Motor neuron (in vitro differentiated cells): ENCODE results near the gene ERLEC1. TPM values are rescaled to one million over a fixed set of nuclear protein-coding genes. Genes with fewer than 3 reads are reported as not detected.

Experiments used
- ATAC-seq, 8 experiments: fragments of 200-7000 bp; cut with Tn5 transposase; replicated peaks in 6 of 8; 2 replicates each; pipeline ENCODE4 v1.8.0; 2021; ENCODE audit warnings: mild to moderate bottlenecking in 8 of 8, moderate library complexity in 8 of 8
- H3K27ac ChIP-seq, 2 donors: fragments of 250-450 bp; sonication (Bioruptor Pico); 2 replicates each; pipeline ENCODE4 v1.9.0; 2021; ENCODE audit warnings: antibody characterized with exemption in 2 of 2, mild to moderate bottlenecking in 2 of 2, moderate library complexity in 1 of 2
- H3K4me1 ChIP-seq, 2 donors: fragments of 250-450 bp; sonication (Bioruptor Pico); replicated peaks in 1 of 2; 2 replicates each; pipeline ENCODE4 v1.6.1; 2021; ENCODE audit warnings: antibody characterized with exemption in 2 of 2, mild to moderate bottlenecking in 2 of 2, moderate library complexity in 1 of 2
- H3K4me3 ChIP-seq, 5 donors: fragments of 250-450 bp; sonication (Bioruptor Pico); 2 replicates each; pipeline ENCODE4 v1.9.0; 2021; ENCODE audit warnings: antibody characterized with exemption in 5 of 5, mild to moderate bottlenecking in 5 of 5, moderate library complexity in 4 of 5
- WGBS, 10 experiments: fragments of 450-650 bp; shearing (Covaris generic); methylation state at CpG; one replicate each; pipeline ENCODE4 v1.0.0; 2022; 5-methylcytosine and 5-hydroxymethylcytosine counted together
- in situ Hi-C, 9 experiments: fragments of 400-800 bp; cut with MboI; loops; one replicate each; pipeline ENCODE4 v1.15.0; 2021; ENCODE audit warnings: low sequenced_read_pairs in 9 of 9, low pct_unique_long_range_greater_than_20kb in 2 of 9; ENCODE audit not compliant: unreplicated experiment in 9 of 9
- total RNA-seq, 8 experiments: library from RNA; unstranded; fragments of 300-600 nt; gene quantifications; 2 replicates each; pipeline versions ENCODE4 v1.2.3 to v1.2.4, GENCODE V29; 2022

ERLEC1 gene
- total RNA-seq, 8 experiments from 2014 or later, result 28.6 to 109 (median 41.6) TPM

DNA sequence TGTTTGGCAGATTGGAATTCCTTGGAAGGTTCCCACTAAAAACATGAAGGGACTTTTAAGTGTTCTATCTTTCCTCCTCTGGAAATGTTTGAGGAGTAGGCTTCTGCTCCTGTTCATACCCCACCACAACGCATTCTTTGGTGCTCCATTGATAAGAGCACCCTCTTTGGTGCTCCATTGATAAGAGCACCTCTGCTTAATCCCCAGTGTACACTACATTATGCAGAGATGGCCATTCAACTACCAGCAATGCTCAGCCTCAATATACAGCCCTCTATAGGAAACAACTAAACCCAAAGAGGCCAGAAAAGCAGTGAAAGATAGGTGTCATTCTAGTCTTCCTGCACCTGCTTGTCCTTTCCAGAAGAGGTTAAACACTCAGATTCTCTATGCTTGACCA is 21.1 kb upstream of the ERLEC1 start:
- peaks cover 0 to 4% of the 10 kb centered on the region in 2 donors for H3K4me1 ChIP-seq

DNA sequence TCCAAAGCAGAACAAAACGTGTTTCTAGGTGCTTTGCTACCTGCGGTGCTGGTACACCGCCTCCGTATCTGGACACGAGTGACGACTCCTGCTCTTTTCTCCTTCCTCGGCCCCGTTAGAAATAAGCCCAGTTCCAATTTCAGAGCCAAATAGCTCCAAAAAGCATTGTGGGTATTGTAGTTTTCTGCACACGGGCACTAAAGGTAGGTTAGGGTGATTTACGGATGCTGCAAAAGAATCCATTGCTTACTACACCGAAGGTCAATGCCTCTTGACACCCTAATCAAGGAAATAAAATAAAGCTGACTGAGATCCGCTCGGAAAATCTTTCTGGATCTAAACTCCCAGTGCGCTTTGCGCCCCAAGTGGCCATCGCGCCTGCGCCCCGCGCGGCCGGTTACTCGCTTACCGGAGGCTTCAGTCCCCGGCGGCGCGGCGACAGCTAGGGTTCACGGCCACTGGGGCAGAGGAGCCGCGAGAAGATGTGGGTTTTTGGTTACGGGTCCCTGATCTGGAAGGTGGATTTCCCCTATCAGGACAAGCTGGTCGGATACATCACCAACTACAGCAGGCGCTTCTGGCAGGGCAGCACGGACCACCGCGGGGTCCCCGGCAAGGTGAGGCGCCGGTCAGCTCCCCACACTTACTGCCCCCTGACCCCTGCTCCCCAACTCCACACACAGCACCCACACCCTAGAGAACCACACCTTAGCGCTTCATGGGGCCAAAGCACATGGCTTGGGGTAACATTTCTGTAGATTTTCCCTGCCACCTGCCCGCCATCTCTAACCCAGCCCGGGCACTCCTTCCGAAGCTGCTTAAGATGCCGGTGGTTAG is 19.2 kb upstream of the ERLEC1 start, which contains the start of gene CHAC2:
TSS of gene CHAC2 (plus strand) at position 400 of the 837 bp plus-strand sequence. CDS start at position 483, 83 bp downstream.
- in situ Hi-C loops, result no loop called here
- H3K4me1 ChIP-seq, result peaks cover 0 to 4% of the 10 kb centered on the region in 2 donors
- H3K27ac ChIP-seq, result peak within 1 kb of the TSS; percentile 58 to 91
- ATAC-seq, result peak; percentile 95 to 98 (median 96)
- H3K4me3 ChIP-seq, result peak within 1 kb of the TSS; percentile 49 to 73 (median 63)
- 0 to 13% (median 0%) methylated on average over 3 to 22 of the region's 46 CpGs for WGBS, 10 experiments

More for the DNA sequence above, 21.1 kb upstream of the ERLEC1 start:
- no peak overlapping the region for H3K27ac ChIP-seq
- 88 to 100% methylated on average over 1 of the region's 1 CpG; no CpG with 5 or more reads in 8 of the 10 experiments for WGBS, 10 experiments
- H3K4me3 ChIP-seq, result no peak overlapping the region
- ATAC-seq, result no peak
- in situ Hi-C loops, result no loop called here

DNA sequence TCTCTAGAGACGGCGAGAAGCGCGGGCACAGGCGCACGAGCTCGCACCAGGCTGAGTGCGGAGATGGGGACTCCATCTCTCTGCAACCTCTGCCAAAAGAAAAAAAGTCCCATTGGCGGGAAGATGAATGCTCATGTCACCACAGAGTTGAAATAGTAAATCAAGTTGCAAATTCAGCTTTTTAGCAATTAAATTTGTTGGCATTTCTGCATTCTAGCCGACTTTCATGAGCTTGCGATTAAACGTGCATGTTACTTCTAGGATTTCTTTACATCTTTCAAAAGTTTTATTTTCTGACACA is 18.7 kb upstream of the ERLEC1 start:
- peak in 7 of 8 experiments; percentile 74 to 87 (median 79) for ATAC-seq
- no peak overlapping the region for H3K27ac ChIP-seq
- peak overlapping the region; percentile 49 to 73 (median 63) for H3K4me3 ChIP-seq
- in situ Hi-C loops, result no loop called here
- WGBS, 10 experiments, result 0 to 20% (median 0%) methylated on average over 1 to 11 of the region's 12 CpGs; no CpG with 5 or more reads in 1 of the 10 experiments
- peaks cover 0 to 4% of the 10 kb centered on the region in 2 donors for H3K4me1 ChIP-seq

DNA sequence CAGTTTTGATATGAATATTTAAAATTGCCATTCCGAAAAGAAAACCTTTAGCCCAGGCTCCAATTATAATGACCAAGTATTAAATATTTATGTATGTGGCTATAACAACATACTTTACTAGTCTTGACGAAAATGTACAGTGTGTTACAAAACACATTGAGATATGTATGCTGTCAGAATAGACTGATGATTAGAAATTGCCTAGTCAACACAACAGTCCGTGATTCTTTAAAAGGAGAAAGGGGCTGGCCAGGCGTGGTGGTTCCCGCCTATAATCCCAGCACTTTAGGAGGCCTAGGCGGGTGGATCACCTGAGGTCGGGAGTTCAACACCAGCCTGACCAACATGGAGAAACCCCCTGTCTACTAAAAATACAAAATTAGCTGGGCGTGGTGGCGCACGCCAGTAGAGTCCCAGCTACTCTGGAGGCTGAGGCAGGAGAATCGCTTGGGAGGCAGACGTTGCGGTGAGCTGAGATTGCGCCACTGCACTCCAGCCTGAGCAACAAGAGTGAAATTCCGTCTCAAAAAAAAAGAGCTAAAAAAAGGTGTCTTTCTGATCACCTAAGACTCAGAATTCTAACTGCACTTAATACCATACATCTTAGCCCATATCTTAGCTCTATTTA is 17.4 kb upstream of the ERLEC1 start:
- WGBS, 10 experiments, result 80 to 100% (median 96%) methylated on average over 1 to 11 of the region's 15 CpGs; no CpG with 5 or more reads in 1 of the 10 experiments
- peaks cover 0 to 4% of the 10 kb centered on the region in 2 donors for H3K4me1 ChIP-seq
- H3K4me3 ChIP-seq, result no peak overlapping the region
- no peak overlapping the region for H3K27ac ChIP-seq
- in situ Hi-C loops, result no loop called here
- no peak for ATAC-seq

DNA sequence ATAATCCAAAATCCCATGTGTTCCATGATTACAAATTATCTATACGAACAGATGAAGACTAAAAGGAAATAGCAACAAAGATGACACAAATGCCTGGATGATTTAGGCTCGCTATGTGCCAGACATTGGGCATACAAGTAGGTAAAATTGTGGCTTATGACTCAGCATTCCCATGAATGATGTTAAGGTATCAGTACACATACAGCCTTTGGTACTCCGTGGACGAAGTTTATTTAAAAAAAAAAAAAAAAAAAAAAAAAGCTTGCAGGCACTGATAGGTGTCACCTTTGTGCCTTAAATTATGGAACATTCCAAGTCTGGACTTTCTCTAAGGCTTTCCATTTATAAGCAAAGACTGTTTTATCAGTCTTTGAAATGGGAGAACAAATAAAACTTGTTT is 16.6 kb upstream of the ERLEC1 start:
- H3K4me1 ChIP-seq, result peaks cover 0 to 4% of the 10 kb centered on the region in 2 donors
- no peak overlapping the region for H3K27ac ChIP-seq
- in situ Hi-C loops, result no loop called here
- H3K4me3 ChIP-seq, result no peak overlapping the region
- WGBS, 10 experiments, result 70 to 100% (median 95%) methylated on average over 2 to 4 of the region's 4 CpGs; no CpG with 5 or more reads in 1 of the 10 experiments
- ATAC-seq, result no peak

DNA sequence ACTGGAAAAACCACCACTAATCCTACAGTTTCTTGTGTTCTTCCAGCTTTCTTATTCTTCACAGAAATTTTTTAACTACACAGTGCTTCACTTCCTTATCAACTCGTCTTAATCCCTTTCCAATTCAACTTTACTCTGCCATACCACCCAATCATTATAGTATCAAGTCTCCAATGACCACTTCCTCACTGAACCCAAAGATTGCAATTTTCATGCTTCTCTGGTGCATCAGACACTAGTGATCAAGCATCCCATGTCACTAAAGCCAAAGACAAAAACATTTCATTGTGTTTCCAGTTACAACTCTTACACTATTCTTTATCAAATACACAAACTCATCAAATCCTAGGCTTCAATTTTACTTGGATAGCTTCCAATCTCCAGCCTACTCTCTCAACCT is 9.7 kb upstream of the ERLEC1 start:
- in situ Hi-C loops, result no loop called here
- Histone ChIP-seq H3K27ac (no peak overlapping the region), H3K4me1 (no peaks in the 10 kb centered on the region), H3K4me3 (no peak overlapping the region)
- no peak for ATAC-seq
- 20 to 100% (median 81%) methylated on average over 1 of the region's 1 CpG; no CpG with 5 or more reads in 2 of the 10 experiments for WGBS, 10 experiments

DNA sequence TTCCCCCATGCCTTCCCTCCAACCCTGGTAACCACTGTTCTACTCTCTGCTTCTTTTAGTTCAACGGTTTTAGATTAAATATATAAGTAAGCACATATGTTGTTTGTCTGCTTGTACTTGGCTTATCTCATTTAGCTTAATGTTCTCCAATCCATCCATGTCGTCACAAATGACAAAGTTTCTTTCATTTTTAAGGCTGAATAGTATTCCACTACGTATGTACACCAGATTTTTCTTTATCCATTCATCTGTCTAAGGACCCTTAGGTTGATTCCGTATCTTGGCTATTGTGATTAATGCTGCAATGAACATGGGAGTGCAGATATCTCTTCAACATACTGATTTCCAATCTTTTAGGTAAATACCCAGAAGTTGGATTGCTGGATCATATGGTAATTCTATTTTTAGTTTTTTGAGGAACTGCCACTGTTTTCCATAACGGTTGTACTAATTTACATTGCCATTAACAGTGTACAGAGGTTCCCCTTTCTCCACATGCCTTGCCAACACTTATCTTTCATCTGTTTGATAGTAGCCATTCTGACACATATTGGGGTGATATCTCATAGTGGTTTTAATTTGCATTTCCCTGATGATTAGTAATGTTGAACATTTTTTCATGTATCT is 8.2 kb upstream of the ERLEC1 start:
- in situ Hi-C loops, result no loop called here
- H3K27ac ChIP-seq, result no peak overlapping the region
- 57 to 100% (median 85%) methylated on average over 3 to 5 of the region's 5 CpGs for WGBS, 10 experiments
- no peaks in the 10 kb centered on the region for H3K4me1 ChIP-seq
- no peak overlapping the region for H3K4me3 ChIP-seq
- no peak for ATAC-seq

DNA sequence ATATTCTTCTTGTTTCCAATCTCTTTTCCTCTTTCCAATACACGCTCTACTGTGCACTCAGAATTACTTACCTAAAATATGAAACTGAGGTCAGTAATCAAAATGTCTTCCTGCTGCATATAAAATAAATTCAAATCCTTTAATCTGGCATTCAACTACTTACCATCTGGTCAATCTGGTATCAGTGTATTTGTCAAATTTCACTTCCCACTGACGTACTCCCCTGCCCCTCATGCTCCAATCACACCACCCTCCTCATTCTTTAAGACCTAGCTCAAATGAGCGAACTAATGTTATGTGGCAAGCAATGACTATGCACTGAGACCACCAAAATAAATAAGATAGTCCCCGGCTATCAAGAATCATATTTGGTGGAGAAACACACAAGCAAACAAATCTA is 6.8 kb upstream of the ERLEC1 start:
- no peak for ATAC-seq
- WGBS, 10 experiments, result 90 to 100% (median 98%) methylated on average over 1 to 4 of the region's 4 CpGs; no CpG with 5 or more reads in 2 of the 10 experiments
- in situ Hi-C loops, result no loop called here
- Histone ChIP-seq H3K27ac (no peak overlapping the region), H3K4me1 (peaks cover 9 to 10% of the 10 kb centered on the region in 2 donors), H3K4me3 (no peak overlapping the region)

DNA sequence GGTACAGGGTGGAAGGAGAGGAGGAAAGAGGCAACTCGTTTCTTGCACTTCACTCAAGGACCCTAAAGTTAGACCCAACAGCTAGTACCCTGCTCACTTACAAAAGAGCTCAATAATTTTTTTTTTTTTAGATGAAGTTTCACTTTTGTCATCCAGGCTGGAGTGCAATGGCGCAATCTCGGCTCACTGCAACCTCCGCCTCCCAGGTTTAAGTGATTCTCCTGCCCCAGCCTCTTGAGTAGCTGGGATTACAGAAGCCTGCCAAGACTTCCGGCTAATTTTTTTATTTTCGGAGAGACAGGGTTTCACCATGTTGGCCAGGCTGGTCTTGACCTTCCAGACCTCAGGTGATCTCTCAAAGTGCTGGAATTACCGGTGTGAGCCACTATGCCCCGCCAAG is 4.2 kb upstream of the ERLEC1 start:
- Histone ChIP-seq H3K27ac (no peak overlapping the region), H3K4me1 (peaks cover 14 to 16% of the 10 kb centered on the region in 2 donors), H3K4me3 (no peak overlapping the region)
- no peak for ATAC-seq
- WGBS, 10 experiments, result 79 to 96% (median 87%) methylated on average over 3 to 8 of the region's 8 CpGs; no CpG with 5 or more reads in 2 of the 10 experiments
- in situ Hi-C loops, result no loop called here

DNA sequence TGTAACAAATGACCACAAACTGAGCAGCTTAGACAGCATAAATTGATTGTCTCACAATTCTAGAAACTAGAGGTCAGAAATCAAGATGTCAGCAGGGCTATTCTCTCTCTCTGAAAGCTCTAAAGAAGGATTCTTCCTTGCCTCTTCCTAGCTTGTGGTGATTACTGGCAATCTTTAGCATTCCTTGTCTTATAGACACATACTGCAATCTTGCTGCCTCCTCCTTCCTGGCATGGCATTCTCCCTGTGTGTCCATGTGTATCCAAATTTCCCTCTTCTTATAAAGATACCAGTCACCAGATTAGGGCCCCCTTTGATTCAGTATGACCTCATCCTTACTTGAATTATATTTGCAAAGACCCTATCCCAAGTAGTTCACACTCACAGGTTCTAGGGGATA is 2.4 kb upstream of the ERLEC1 start:
- H3K4me1 ChIP-seq, result peaks cover 19 to 22% of the 10 kb centered on the region in 2 donors
- no peak for ATAC-seq
- H3K4me3 ChIP-seq, result peak overlapping the region in 3 of 5 donors; percentile 69 to 81 (median 80)
- H3K27ac ChIP-seq, result no peak overlapping the region
- in situ Hi-C loops, result no loop called here

DNA sequence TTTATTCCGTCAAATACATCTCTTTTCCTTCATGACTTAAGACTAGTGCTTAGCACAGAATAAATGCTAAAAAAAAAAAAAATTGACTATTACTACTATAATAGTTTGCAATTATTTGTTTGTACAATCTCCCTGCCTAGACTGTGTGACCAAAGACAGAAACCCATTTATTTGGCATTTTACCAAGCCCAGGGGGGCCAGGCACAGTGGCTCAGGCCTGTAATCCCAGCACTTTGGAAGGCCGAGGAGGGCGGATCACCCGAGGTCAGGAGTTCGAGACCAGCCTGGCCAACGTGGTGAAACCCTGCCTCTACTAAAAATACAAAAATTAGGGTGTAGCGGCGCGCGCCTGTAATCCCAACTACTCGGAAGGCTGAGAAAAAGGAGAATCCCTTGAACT is 1.5 kb upstream of the ERLEC1 start:
- in situ Hi-C loops, result no loop called here
- WGBS, 10 experiments, result 0 to 75% (median 63%) methylated on average over 1 to 10 of the region's 11 CpGs; no CpG with 5 or more reads in 3 of the 10 experiments
- ATAC-seq, result peak in 1 of 8 experiments; percentile 2
- Histone ChIP-seq H3K4me1 (peaks cover 19 to 22% of the 10 kb centered on the region in 2 donors), H3K4me3 (peak overlapping the region; percentile 67 to 81 (median 72)), H3K27ac (peak overlapping the region in 1 of 2 donors; percentile 94)

DNA sequence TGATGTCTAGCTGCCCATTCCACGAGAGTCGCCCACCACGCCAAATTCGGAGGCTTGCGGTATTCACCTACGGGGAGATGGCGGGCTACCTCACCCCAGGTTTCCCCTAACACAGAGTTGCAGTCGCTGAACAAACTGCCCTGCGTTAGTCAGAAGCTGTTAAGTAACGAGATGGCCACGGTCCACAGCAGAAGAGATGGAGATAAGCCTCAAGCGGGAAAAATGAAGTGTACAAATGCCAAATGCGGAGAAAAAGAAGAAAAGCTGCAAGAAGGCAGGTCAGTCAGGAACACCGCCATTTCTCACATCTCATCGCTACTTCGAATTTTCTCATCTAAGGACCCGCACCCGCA is 516 bp upstream of the ERLEC1 start:
- in situ Hi-C loops, result no loop called here
- 0% methylated on average over 3 to 15 of the region's 18 CpGs for WGBS, 10 experiments
- peak overlapping the region; percentile 67 to 81 (median 72) for H3K4me3 ChIP-seq
- peak overlapping the region; percentile 84 to 94 for H3K27ac ChIP-seq
- H3K4me1 ChIP-seq, result peaks cover 19 to 22% of the 10 kb centered on the region in 2 donors
- peak; percentile 11 to 42 (median 28) for ATAC-seq
